HepG2 (cell line): ENCODE data around the gene PPY. TPM values are rescaled to one million over a fixed set of nuclear protein-coding genes. Genes with fewer than 3 reads are reported as not detected.

ENCODE experiments used
- ATF7-NPFF ChIP-seq: sonication (generic); formaldehyde crosslinking; IDR thresholded peaks from 2 replicates; pipeline ENCODE4 v1.8.1; 2023; ENCODE audit warnings: mild to moderate bottlenecking, low read depth, missing genetic modification reagents, moderate library complexity
- FOXO4 ChIP-seq: sonication (generic); formaldehyde crosslinking; conservative IDR thresholded peaks from 2 replicates; pipeline ENCODE4 v1.8.1; 2023; ENCODE audit warnings: missing genetic modification reagents
- HDAC2 ChIP-seq: sonication (generic); formaldehyde crosslinking; IDR thresholded peaks from 2 replicates; pipeline ENCODE4 v1.4.0; 2020; ENCODE audit warnings: missing genetic modification reagents
- IRF2 ChIP-seq: IDR thresholded peaks from 2 replicates; pipeline ENCODE4 v1.6.1; 2018; ENCODE audit warnings: missing genetic modification reagents, missing compliant biosample characterization
- PHF8 ChIP-seq: sonication (generic); formaldehyde crosslinking; IDR thresholded peaks from 2 replicates; pipeline ENCODE4 v1.5.0; 2020; ENCODE audit warnings: missing genetic modification reagents
- POLR2AphosphoS2 ChIP-seq: IDR thresholded peaks from 2 replicates; pipeline ENCODE4 v1.6.1; 2011; ENCODE audit warnings: low read depth, low read length, improper control_type of control experiment
- SOX6 ChIP-seq, 2 experiments: fragments of 450-650 bp in 1 of 2; sonication (generic) in 1 of 2; formaldehyde crosslinking in 1 of 2; IDR thresholded peaks; 2 replicates each; pipeline versions ENCODE4 v1.4.0 to v1.6.1; 2017 to 2020; ENCODE audit warnings: antibody characterized with exemption in 1 of 2, mild to moderate bottlenecking in 1 of 2, missing genetic modification reagents in 1 of 2
- SRSF9 ChIP-seq: fragments of 200-400 bp; formaldehyde crosslinking; IDR thresholded peaks from 2 replicates; pipeline ENCODE4 v1.6.1; 2018; ENCODE audit warnings: borderline replicate concordance, mild to moderate bottlenecking, low read depth, low read length; ENCODE audit not compliant: insufficient read depth, poor library complexity, severe bottlenecking
- WIZ ChIP-seq: sonication (generic); formaldehyde crosslinking; IDR thresholded peaks from 2 replicates; pipeline ENCODE4 v1.5.1; 2020; ENCODE audit warnings: mild to moderate bottlenecking, missing genetic modification reagents
- YY1 ChIP-seq: IDR thresholded peaks from 2 replicates; pipeline ENCODE4 v1.6.1; 2011; ENCODE audit warnings: low read length, low read depth, moderate library complexity, mild to moderate bottlenecking; ENCODE audit not compliant: insufficient read depth, insufficient replicate concordance
- ZNF383 ChIP-seq: sonication (generic); formaldehyde crosslinking; IDR thresholded peaks from 2 replicates; pipeline ENCODE4 v1.4.0; 2020; ENCODE audit warnings: missing genetic modification reagents, mild to moderate bottlenecking, borderline replicate concordance
- ZNF556 ChIP-seq: sonication (generic); formaldehyde crosslinking; IDR thresholded peaks from 2 replicates; pipeline ENCODE4 v1.4.0; 2020; ENCODE audit warnings: mild to moderate bottlenecking, missing genetic modification reagents, borderline replicate concordance
- ZNF891 ChIP-seq: sonication (generic); formaldehyde crosslinking; IDR thresholded peaks from 2 replicates; pipeline ENCODE4 v1.5.0; 2020; ENCODE audit warnings: mild to moderate bottlenecking, missing genetic modification reagents
- polyA plus RNA-seq, 8 experiments: library from polyadenylated mRNA; depleted of rRNA in 3 of 8; stranded (reverse) in 7 of 8; unstranded in 1 of 8; fragments of >200 nt; fragmentation: Illumina TruSeq in 4 of 8; extraction: Trizol in 4 of 8; gene quantifications; 2 replicates each; pipeline versions ENCODE4 v1.2.1 to v1.2.3, GENCODE V29; 2011 to 2016; ENCODE audit warnings: low read depth in 4 of 8, missing spikeins in 1 of 8, mixed read lengths in 1 of 8; ENCODE audit not compliant: insufficient read depth in 1 of 8
- total RNA-seq, 5 experiments: library from RNA; depleted of rRNA; stranded (reverse); fragments of >200 nt; fragmentation: Illumina TruSeq; extraction: Trizol; gene quantifications; 2 replicates each; pipeline ENCODE4 v1.2.3, GENCODE V29; 2016; ENCODE audit warnings: low read depth in 1 of 5
- TF ChIP-seq, protein P1 (sequence below): sonication (generic); formaldehyde crosslinking; IDR thresholded peaks from 2 replicates; pipeline ENCODE4 v1.8.0; 2022; ENCODE audit warnings: missing genetic modification reagents, low read depth, mild to moderate bottlenecking, borderline replicate concordance
- TF ChIP-seq, protein P2 (sequence below): sonication (generic); formaldehyde crosslinking; IDR thresholded peaks from 2 replicates; pipeline ENCODE4 v1.4.0; 2020; ENCODE audit warnings: missing genetic modification reagents
- TF ChIP-seq, protein P3 (sequence below): sonication (generic); formaldehyde crosslinking; IDR thresholded peaks from 2 replicates; pipeline ENCODE4 v1.4.0; 2020; ENCODE audit warnings: mild to moderate bottlenecking, missing genetic modification reagents, borderline replicate concordance
- TF ChIP-seq, protein P4 (sequence below): sonication (generic); formaldehyde crosslinking; IDR thresholded peaks from 2 replicates; pipeline ENCODE4 v1.5.1; 2020; ENCODE audit warnings: missing genetic modification reagents, mild to moderate bottlenecking, borderline replicate concordance

PPY gene
- total and polyA plus RNA-seq, 2 of the 13 experiments (the other 11 are each of a cell fraction or from before 2014, with no cell fraction given) = not detected

GRCh38 chr17:43976963-43977837 lies 34.9 kb upstream of the PPY start (continued):
- TF ChIP-seq POLR2AphosphoS2 = no peak
- no peak for TF ChIP-seq ZNF383 (CRISPR knock-in tag)
- TF ChIP-seq ZNF556 (CRISPR knock-in tag) = no peak
- TF ChIP-seq SRSF9 = no peak
- no peak for TF ChIP-seq SOX6 (IDR thresholded peaks at IDR 0.05)
- TF ChIP-seq SOX6 (CRISPR knock-in tag; IDR thresholded peaks at IDR 0.05) = 0 out of 2 replicates have a peak, but pooled peaks have one; percentile 31
- TF ChIP-seq, protein P1, sequence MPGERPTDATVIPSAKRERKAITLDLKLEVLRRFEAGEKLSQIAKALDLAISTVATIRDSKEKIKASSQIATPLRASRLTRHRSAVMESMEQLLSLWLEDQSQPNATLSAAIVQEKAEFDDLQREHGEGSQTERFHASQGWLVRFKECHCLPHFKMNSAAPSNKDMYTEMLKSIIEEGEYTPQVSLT (CRISPR knock-in tag) = no peak
- no peak; the same call in 1 of the 2 replicates for TF ChIP-seq WIZ (CRISPR knock-in tag)
- 0 out of 2 replicates have a peak, but pooled peaks have one; percentile 31 for TF ChIP-seq HDAC2
- no peak for TF ChIP-seq IRF2 (CRISPR knock-in tag)
- TF ChIP-seq, protein P2, sequence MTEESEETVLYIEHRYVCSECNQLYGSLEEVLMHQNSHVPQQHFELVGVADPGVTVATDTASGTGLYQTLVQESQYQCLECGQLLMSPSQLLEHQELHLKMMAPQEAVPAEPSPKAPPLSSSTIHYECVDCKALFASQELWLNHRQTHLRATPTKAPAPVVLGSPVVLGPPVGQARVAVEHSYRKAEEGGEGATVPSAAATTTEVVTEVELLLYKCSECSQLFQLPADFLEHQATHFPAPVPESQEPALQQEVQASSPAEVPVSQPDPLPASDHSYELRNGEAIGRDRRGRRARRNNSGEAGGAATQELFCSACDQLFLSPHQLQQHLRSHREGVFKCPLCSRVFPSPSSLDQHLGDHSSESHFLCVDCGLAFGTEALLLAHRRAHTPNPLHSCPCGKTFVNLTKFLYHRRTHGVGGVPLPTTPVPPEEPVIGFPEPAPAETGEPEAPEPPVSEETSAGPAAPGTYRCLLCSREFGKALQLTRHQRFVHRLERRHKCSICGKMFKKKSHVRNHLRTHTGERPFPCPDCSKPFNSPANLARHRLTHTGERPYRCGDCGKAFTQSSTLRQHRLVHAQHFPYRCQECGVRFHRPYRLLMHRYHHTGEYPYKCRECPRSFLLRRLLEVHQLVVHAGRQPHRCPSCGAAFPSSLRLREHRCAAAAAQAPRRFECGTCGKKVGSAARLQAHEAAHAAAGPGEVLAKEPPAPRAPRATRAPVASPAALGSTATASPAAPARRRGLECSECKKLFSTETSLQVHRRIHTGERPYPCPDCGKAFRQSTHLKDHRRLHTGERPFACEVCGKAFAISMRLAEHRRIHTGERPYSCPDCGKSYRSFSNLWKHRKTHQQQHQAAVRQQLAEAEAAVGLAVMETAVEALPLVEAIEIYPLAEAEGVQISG (CRISPR knock-in tag) = 0 out of 2 replicates have a peak, but pooled peaks have one; percentile 17
- no peak for TF ChIP-seq ATF7-NPFF (CRISPR knock-in tag)
- TF ChIP-seq FOXO4 (CRISPR knock-in tag) = no peak
- TF ChIP-seq PHF8 (CRISPR knock-in tag) = no peak
- no peak for TF ChIP-seq ZNF891 (CRISPR knock-in tag)
- TF ChIP-seq, protein P3, sequence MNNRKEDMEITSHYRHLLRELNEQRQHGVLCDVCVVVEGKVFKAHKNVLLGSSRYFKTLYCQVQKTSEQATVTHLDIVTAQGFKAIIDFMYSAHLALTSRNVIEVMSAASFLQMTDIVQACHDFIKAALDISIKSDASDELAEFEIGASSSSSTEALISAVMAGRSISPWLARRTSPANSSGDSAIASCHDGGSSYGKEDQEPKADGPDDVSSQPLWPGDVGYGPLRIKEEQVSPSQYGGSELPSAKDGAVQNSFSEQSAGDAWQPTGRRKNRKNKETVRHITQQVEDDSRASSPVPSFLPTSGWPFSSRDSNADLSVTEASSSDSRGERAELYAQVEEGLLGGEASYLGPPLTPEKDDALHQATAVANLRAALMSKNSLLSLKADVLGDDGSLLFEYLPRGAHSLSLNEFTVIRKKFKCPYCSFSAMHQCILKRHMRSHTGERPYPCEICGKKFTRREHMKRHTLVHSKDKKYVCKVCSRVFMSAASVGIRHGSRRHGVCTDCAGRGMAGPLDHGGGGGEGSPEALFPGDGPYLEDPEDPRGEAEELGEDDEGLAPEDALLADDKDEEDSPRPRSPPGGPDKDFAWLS = no peak
- TF ChIP-seq YY1 = no peak
- TF ChIP-seq, protein P4, sequence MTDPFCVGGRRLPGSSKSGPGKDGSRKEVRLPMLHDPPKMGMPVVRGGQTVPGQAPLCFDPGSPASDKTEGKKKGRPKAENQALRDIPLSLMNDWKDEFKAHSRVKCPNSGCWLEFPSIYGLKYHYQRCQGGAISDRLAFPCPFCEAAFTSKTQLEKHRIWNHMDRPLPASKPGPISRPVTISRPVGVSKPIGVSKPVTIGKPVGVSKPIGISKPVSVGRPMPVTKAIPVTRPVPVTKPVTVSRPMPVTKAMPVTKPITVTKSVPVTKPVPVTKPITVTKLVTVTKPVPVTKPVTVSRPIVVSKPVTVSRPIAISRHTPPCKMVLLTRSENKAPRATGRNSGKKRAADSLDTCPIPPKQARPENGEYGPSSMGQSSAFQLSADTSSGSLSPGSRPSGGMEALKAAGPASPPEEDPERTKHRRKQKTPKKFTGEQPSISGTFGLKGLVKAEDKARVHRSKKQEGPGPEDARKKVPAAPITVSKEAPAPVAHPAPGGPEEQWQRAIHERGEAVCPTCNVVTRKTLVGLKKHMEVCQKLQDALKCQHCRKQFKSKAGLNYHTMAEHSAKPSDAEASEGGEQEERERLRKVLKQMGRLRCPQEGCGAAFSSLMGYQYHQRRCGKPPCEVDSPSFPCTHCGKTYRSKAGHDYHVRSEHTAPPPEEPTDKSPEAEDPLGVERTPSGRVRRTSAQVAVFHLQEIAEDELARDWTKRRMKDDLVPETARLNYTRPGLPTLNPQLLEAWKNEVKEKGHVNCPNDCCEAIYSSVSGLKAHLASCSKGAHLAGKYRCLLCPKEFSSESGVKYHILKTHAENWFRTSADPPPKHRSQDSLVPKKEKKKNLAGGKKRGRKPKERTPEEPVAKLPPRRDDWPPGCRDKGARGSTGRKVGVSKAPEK (CRISPR knock-in tag) = no peak
